SK-N-DZ (cell line): ENCODE measurements around the gene TOLLIP.

Source experiments
- small RNA-seq, 2 experiments: library from RNA; depleted of rRNA; stranded (forward); fragments of <200 nt; gene quantifications; one replicate each; pipeline ENCODE3, GENCODE V24; 2014

TOLLIP gene

Small RNA genes within 50 kb of the gene (small RNA-seq; reads per million reads assigned to genes)
- 0 reads per million in 2 experiments for gene MIR6744
